ENCODE data around the gene NOXA1.
A peak's percentile ranks its signal among the peaks of the same experiment; 100 is the strongest.

Gene NOXA1

DNA sequence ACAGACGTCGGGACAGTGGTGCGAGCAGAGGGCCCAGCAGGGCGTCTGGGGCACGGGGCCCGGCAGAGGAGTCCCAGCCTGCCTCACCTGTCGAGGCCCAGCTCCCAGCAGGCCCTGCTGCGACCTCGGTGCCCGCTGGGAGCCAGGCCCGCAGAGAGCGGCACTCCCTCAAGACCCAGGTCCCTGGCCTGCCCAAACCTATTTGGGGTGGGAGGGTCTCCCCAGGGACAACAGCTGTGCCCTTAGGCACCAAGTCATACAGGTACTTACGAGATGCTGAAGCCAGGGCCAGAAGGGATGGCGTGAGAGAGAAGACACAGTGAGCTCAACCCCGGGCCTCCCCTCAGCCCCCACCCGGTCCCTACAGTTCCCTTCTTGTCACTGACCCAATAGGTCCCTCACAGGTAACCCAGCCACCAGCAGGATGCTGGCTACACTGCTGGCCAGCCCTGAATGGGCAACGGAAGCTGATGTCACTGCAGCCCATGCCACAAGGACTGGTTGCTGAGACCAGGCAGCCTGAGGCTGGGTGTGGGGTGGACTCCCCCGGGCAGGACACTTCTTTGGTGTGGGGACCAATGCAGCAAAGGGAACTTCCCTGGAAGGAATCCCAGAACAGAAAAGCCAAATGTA is 32.3 kb downstream of the NOXA1 start:
- DNase-seq, result no peak

- no peak for DNase-seq
These were observed 33.1 kb downstream of the NOXA1 start for GRCh38 chr9:137456061-137456863.

GRCh38 chr9:137456864-137457405 is 33.7 kb downstream of the NOXA1 start:
- DNase-seq, result no peak

DNA sequence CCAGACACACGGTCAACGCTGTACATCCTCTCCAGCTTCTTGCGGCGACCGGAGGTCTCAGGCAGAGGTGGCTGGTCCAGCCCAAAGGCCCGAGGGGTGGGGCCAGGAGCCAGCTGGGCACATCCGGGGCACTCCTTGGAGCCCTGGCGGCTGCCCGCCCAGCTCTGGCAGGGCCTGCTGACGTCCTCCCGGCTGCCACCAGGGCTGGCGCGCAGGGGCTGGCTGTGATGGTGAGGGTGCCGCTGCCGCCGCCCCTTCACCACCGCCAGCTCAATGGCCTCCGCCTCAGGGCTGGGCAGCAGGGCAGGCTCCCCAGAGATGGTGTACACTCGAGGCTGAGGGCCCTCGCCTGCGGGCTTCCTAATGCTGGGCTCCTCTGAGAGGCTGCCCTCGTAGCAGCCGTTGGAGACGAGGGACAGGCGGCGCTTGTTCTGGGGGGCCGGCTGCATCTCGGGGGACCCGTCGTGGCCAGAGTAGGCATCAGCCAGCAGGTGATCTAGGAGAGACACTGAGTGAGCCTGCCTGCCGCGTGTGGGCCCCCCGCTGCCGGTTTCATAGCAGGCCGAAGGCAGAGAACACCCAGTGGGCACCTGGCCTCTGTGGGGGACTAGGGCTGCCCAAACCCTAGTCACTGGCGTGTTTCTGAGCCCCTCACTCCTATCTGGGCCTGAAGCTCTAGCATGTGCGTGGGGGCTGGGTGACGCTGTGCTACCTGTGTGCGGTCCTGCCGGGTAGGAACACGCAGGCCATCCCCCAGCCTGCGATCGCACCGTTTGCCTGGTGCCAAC is 34.4 kb downstream of the NOXA1 start:
- no peak for DNase-seq

GRCh38 chr9:137458194-137459151 is 35.3 kb downstream of the NOXA1 start:
- peak; percentile 55 for DNase-seq

DNA sequence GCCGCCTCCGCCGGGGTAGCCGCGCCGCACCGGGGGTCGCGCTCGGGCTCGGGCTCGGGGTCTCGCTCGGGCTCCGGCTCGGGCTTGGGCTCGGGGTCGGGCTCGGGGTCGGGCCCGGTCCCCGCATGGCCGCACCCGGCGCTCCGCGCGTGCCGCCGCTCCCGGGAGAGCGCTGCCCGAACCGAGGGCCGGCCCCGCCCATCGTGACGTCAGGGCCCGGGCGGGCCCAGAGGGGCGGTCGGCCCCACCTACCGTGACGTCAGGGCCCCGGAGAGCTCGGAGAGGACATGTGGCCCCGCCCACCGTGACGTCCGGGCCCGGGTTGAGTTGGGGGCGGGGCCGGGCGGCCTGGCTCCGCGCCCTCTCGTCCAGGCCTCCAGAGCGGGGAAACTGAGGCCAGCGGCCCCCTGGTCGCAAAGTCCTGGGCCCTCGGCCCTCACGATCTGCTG is 36.0 kb downstream of the NOXA1 start, which contains the start of gene NSMF:
Gene NSMF, minus strand, starts transcription at position 183 of the 449 bp plus-strand sequence. CDS start 232 bp downstream, outside the sequence.
- peak; percentile 98 for DNase-seq

GRCh38 chr9:137459601-137460362 is 36.6 kb downstream of the NOXA1 start:
- no peak for DNase-seq

GRCh38 chr9:137460363-137461315 is 37.4 kb downstream of the NOXA1 start:
- no peak for DNase-seq

DNA sequence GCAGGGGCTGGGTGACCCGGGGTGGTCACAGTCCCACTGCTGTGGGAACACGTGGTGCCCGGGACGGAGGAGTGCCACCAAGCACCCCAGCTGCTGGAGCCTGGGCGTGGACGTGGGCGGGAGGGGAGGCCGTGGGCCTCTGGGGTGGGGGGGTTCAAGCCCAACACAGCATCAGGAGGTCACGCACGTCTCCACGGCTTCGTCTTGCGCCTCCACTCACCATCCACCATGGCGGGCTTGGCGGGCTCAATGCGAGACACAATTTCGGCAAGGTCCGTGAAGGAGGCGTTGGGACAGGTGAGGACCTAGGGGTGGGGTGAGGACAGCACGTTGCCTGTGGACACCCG is 38.1 kb downstream of the NOXA1 start:
- no peak for DNase-seq

GRCh38 chr9:137461663-137462395 is 38.6 kb downstream of the NOXA1 start:
- peak; percentile 42 for DNase-seq

DNA sequence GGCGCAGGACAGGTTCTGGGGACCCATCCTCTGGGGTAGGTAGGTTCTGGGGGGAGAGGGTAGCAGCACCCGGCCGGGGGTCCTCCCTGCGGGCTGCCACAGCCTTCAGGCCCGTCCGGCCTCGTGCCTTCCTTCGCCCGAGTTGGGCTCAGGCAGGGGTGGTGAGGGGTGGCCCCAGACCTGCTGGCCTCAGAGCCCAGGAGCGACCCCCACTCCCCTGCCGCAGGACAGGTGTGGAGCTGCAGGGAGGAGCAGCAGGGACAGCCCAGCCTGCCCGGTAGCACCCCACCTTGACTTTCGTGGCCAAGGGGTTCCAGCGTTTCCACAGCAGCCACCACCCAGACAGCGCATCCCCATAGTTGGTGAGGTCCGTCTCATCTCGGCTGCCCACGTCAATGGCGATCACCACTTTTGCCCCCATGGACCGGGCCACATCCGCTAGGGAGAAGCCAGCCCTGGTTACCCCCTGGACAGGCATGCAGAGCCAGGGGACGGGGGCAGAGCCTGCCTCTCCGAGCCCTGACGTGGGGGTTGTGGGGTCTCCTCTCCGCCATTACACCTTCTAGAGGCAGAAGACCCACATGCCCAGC is 39.3 kb downstream of the NOXA1 start:
- DNase-seq, result no peak

GRCh38 chr9:137462986-137463930 is 40.1 kb downstream of the NOXA1 start:
- DNase-seq, result no peak

GRCh38 chr9:137463931-137464290 is 40.7 kb downstream of the NOXA1 start:
- DNase-seq, result no peak

- no peak for DNase-seq
These were observed 41.3 kb downstream of the NOXA1 start for GRCh38 chr9:137464291-137464999.

- DNase-seq, result no peak
These were observed 42.0 kb downstream of the NOXA1 start for GRCh38 chr9:137465000-137465719.

GRCh38 chr9:137465720-137466388 is 42.7 kb downstream of the NOXA1 start:
- no peak for DNase-seq
